Upper lobe of right lung (tissue), 1 donor: Measurements from ENCODE around the gene RNF113B. TPM values are rescaled to one million over a fixed set of nuclear protein-coding genes. Genes with fewer than 3 reads are reported as not detected.

Experiments used
- ATAC-seq: fragments of 200-7000 bp; cut with Tn5 transposase; one replicate; pipeline ENCODE4 v1.9.1; 2020; ENCODE audit warnings: mild to moderate bottlenecking, moderate library complexity
- DNase-seq: peaks from one replicate; pipeline ENCODE4 v3.0.0-alpha.2; 2020
- H3K27ac ChIP-seq: fragments of 200-600 bp; one replicate; pipeline ENCODE4 v1.8.0; 2022
- H3K27me3 ChIP-seq: fragments of 200-600 bp; one replicate; pipeline ENCODE4 v1.8.0; 2022; ENCODE audit warnings: mild to moderate bottlenecking
- H3K36me3 ChIP-seq: fragments of 200-600 bp; one replicate; pipeline ENCODE4 v1.8.0; 2022
- H3K4me1 ChIP-seq: fragments of 200-600 bp; one replicate; pipeline ENCODE4 v1.8.0; 2022
- H3K4me3 ChIP-seq: fragments of 200-600 bp; one replicate; pipeline ENCODE4 v1.8.0; 2022; ENCODE audit warnings: mild to moderate bottlenecking
- H3K9me3 ChIP-seq: fragments of 200-600 bp; one replicate; pipeline ENCODE4 v1.8.0; 2022
- CTCF ChIP-seq: fragments of 200-600 bp; IDR thresholded peaks from one replicate; pipeline ENCODE4 v1.8.0; 2022; ENCODE audit warnings: antibody characterized with exemption
- intact Hi-C: fragments of 100-400 bp; cut with DNase I; formaldehyde crosslinking; loops from one replicate; pipeline ENCODE4 v1.11.0; 2022
- long read RNA-seq: library from polyadenylated mRNA; unstranded; transcript quantifications from one replicate; pipeline ENCODE4 v2.0.0, GENCODE V29; 2021
- total RNA-seq: library from RNA; stranded (reverse); fragmentation: NEBNext Ultra II Directional; extraction: Animal tissue kit (Norgen Biotek cat#: 25700); gene quantifications from one replicate; pipeline ENCODE4 v1.2.1, GENCODE V29; 2021
- donor health status: DM: no; HTN: yes; CAD: no; lungs with severe emphysema.

The RNF113B gene
- total RNA-seq = not detected
- long read RNA-seq = 0 reads

GRCh38 chr13:98176777-98177608, at the start of gene RNF113B:
Gene RNF113B, minus strand, starts transcription at chr13:98177269. Its CDS starts 33 bp downstream, at chr13:98177236.
- no peak within 1 kb of the TSS for H3K27ac ChIP-seq
- H3K36me3 ChIP-seq = no peaks in the 10 kb centered on the region
- no peak for DNase-seq
- no peak for TF ChIP-seq CTCF
- intact Hi-C loops = no loop called here
- no peak for ATAC-seq
- H3K27me3 ChIP-seq = no peaks in the 10 kb centered on the region
- H3K4me3 ChIP-seq = no peak within 1 kb of the TSS
- H3K9me3 ChIP-seq = no peaks in the 10 kb centered on the region
- peaks cover 31% of the 10 kb centered on the region for H3K4me1 ChIP-seq

- ATAC-seq (no peak), DNase-seq (no peak)
- H3K27ac ChIP-seq = no peak overlapping the region
Measured at GRCh38 chr13:98226496-98226895, 49.4 kb upstream of the RNF113B start.

GRCh38 chr13:98225036-98225940, 48.2 kb upstream of the RNF113B start:
- no peak for TF ChIP-seq CTCF
- Histone ChIP-seq H3K27me3 (no peaks in the 10 kb centered on the region), H3K4me1 (peaks cover 23% of the 10 kb centered on the region), H3K27ac (no peak overlapping the region), H3K9me3 (no peaks in the 10 kb centered on the region), H3K4me3 (no peak overlapping the region), H3K36me3 (no peaks in the 10 kb centered on the region)
- ATAC-seq = no peak
- intact Hi-C loops = no loop called here
- no peak for DNase-seq

More at GRCh38 chr13:98226496-98226895, 49.4 kb upstream of the RNF113B start:
- H3K36me3 ChIP-seq = no peaks in the 10 kb centered on the region
- no peaks in the 10 kb centered on the region for H3K27me3 ChIP-seq
- TF ChIP-seq CTCF = no peak
- peaks cover 13% of the 10 kb centered on the region for H3K4me1 ChIP-seq
- H3K4me3 ChIP-seq = no peak overlapping the region
- intact Hi-C loops = no loop called here
- H3K9me3 ChIP-seq = no peaks in the 10 kb centered on the region

- H3K27ac ChIP-seq = no peak overlapping the region
- no peak for ATAC-seq
- H3K4me1 ChIP-seq = peaks cover 26% of the 10 kb centered on the region
- H3K9me3 ChIP-seq = no peaks in the 10 kb centered on the region
- no peaks in the 10 kb centered on the region for H3K27me3 ChIP-seq
- no peak for TF ChIP-seq CTCF
- no peak for DNase-seq
- intact Hi-C loops = no loop called here
- H3K36me3 ChIP-seq = no peaks in the 10 kb centered on the region
- H3K4me3 ChIP-seq = no peak overlapping the region
Measured at GRCh38 chr13:98224557-98224956, 47.5 kb upstream of the RNF113B start.

- Histone ChIP-seq H3K27me3 (no peaks in the 10 kb centered on the region), H3K36me3 (no peaks in the 10 kb centered on the region), H3K9me3 (no peaks in the 10 kb centered on the region), H3K27ac (no peak overlapping the region), H3K4me1 (peaks cover 26% of the 10 kb centered on the region), H3K4me3 (no peak overlapping the region)
- no peak for TF ChIP-seq CTCF
- ATAC-seq (no peak), DNase-seq (no peak)
- intact Hi-C loops = no loop called here
Measured at GRCh38 chr13:98223741-98224140, 46.7 kb upstream of the RNF113B start.
